ENCODE data around the gene ANKRD44. TPM values are rescaled to one million over a fixed set of nuclear protein-coding genes. Genes with fewer than 3 reads are reported as not detected.

Gene ANKRD44
- total RNA-seq, 1 experiment from 2014 or later: 7.8 TPM

DNA sequence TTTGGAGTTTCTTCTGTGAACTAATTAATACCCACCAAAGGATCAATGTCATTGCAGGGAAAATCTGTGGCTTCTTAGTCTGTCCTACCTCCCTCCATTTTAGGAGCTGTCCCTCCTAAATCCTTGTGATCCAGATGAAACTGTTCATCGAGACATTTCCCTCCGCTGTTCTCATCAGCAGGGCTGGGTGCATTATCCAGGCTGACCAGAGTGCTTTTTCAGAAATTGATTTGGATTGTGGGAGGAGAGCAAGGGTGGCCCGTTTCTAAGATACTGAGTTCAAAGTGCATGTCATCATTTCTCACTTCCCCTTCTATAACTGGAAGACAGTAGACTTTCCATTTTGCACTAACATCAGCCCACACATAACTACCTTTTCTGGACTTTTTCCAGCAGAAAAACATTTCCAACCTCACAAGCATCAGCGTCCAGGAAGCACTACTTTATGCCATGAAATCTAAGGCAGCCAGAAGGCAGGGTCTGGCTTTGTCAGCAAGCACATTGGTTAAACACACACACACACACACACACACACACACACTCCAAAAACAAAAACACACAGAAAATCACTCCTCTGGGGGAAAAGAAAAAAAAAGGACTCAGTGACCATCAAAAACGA, 94.1 kb downstream of the ANKRD44 start:
- intact Hi-C loops (cut with micrococcal nuclease; ENCODE audit: unreplicated experiment): no loop called here
- Histone ChIP-seq H3K27me3 (ENCODE audit: control insufficient read depth, insufficient read depth, low read length) (no peaks in the 10 kb centered on the region), H3K36me3 (ENCODE audit: control insufficient read depth, insufficient read depth, low read length) (no peaks in the 10 kb centered on the region)

DNA sequence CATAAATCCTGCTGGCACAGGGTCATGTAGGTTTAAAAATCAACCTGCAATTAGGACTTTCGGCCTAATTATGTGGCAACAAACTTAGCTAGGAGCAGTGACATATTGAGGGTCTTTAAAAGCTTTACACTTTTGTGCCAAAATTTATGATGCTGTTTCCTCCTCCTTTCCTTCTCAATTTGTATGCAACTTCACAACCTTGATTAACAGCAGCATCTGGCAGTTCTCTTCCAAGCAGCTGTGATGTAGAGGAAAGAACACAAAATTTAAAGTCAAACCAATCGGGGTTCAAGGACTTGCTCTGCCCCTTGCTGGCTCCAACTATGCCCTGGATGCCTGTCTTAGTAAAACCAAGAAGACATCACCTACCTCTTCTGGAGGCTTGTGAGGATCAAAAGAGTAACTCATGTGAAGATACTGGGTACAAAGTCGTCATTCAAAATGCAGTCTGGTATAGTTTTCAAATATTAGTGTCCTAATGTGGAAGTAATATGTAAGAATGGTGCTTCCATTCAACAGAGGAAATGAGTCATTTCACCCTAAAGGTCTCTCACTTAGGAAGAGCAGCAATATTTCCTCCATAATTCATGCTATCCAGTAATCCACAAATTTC, 94.7 kb downstream of the ANKRD44 start:
- CTCF ChIA-PET: no interaction called here

More for the DNA sequence above, 94.1 kb downstream of the ANKRD44 start:
- H3K27ac ChIP-seq (ENCODE audit: low read length): no peak overlapping the region
- POLR2A ChIA-PET: interaction anchor here (0.6 kb wide), 2 partner anchors 32 to 373 kb away, joined by 3 to 11 read pairs; no protein-coding TSS in a partner anchor
- no peaks in the 10 kb centered on the region for H3K4me1 ChIP-seq (ENCODE audit: control insufficient read depth, insufficient read depth, low read length)
- TF ChIP-seq SIN3A (IDR thresholded peaks at IDR 0.05; ENCODE audit: borderline replicate concordance, insufficient read depth, low read depth, low read length): no peak
- TF ChIP-seq TCF7L2 (IDR thresholded peaks at IDR 0.05; ENCODE audit: low read depth, low read length): no peak
- TF ChIP-seq POLR2AphosphoS5 (IDR thresholded peaks at IDR 0.05; ENCODE audit: low read depth, low read length): no peak
- TF ChIP-seq, protein P1, sequence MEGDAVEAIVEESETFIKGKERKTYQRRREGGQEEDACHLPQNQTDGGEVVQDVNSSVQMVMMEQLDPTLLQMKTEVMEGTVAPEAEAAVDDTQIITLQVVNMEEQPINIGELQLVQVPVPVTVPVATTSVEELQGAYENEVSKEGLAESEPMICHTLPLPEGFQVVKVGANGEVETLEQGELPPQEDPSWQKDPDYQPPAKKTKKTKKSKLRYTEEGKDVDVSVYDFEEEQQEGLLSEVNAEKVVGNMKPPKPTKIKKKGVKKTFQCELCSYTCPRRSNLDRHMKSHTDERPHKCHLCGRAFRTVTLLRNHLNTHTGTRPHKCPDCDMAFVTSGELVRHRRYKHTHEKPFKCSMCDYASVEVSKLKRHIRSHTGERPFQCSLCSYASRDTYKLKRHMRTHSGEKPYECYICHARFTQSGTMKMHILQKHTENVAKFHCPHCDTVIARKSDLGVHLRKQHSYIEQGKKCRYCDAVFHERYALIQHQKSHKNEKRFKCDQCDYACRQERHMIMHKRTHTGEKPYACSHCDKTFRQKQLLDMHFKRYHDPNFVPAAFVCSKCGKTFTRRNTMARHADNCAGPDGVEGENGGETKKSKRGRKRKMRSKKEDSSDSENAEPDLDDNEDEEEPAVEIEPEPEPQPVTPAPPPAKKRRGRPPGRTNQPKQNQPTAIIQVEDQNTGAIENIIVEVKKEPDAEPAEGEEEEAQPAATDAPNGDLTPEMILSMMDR (IDR thresholded peaks at IDR 0.05): no peak
- TF ChIP-seq, protein P2, sequence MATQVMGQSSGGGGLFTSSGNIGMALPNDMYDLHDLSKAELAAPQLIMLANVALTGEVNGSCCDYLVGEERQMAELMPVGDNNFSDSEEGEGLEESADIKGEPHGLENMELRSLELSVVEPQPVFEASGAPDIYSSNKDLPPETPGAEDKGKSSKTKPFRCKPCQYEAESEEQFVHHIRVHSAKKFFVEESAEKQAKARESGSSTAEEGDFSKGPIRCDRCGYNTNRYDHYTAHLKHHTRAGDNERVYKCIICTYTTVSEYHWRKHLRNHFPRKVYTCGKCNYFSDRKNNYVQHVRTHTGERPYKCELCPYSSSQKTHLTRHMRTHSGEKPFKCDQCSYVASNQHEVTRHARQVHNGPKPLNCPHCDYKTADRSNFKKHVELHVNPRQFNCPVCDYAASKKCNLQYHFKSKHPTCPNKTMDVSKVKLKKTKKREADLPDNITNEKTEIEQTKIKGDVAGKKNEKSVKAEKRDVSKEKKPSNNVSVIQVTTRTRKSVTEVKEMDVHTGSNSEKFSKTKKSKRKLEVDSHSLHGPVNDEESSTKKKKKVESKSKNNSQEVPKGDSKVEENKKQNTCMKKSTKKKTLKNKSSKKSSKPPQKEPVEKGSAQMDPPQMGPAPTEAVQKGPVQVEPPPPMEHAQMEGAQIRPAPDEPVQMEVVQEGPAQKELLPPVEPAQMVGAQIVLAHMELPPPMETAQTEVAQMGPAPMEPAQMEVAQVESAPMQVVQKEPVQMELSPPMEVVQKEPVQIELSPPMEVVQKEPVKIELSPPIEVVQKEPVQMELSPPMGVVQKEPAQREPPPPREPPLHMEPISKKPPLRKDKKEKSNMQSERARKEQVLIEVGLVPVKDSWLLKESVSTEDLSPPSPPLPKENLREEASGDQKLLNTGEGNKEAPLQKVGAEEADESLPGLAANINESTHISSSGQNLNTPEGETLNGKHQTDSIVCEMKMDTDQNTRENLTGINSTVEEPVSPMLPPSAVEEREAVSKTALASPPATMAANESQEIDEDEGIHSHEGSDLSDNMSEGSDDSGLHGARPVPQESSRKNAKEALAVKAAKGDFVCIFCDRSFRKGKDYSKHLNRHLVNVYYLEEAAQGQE (IDR thresholded peaks at IDR 0.05; ENCODE audit: insufficient read depth in 1 of 2, low read depth in 2 of 2, low read length in 1 of 2): no peak
- no peak overlapping the region for H3K4me3 ChIP-seq (ENCODE audit: low read depth in 2 of 2, low read length in 2 of 2)
- no peak for ATAC-seq
- no peak for DNase-seq (ENCODE audit: low read depth, low spot score)
- CTCF ChIA-PET: no interaction called here
- in situ Hi-C loops (cut with HindIII; ENCODE audit: low pct_unique_long_range_greater_than_20kb, low sequenced_read_pairs): no loop called here
- no TSS peak for BruUV-seq (replicated peaks)
- H3K9me3 ChIP-seq (ENCODE audit: control insufficient read depth, insufficient read depth, low read depth, low read length): no peaks in the 10 kb centered on the region

More for the DNA sequence above, 94.7 kb downstream of the ANKRD44 start:
- BruUV-seq (replicated peaks): no TSS peak
- intact Hi-C loops (cut with micrococcal nuclease; ENCODE audit: unreplicated experiment) (no loop called here), in situ Hi-C loops (cut with HindIII; ENCODE audit: low pct_unique_long_range_greater_than_20kb, low sequenced_read_pairs) (no loop called here)
- TF ChIP-seq TCF7L2 (IDR thresholded peaks at IDR 0.05; ENCODE audit: low read depth, low read length) (no peak), SIN3A (IDR thresholded peaks at IDR 0.05; ENCODE audit: borderline replicate concordance, insufficient read depth, low read depth, low read length) (no peak), POLR2AphosphoS5 (IDR thresholded peaks at IDR 0.05; ENCODE audit: low read depth, low read length) (no peak)
- TF ChIP-seq, protein P2 (IDR thresholded peaks at IDR 0.05; ENCODE audit: insufficient read depth in 1 of 2, low read depth in 2 of 2, low read length in 1 of 2): no peak
- TF ChIP-seq, protein P1 (IDR thresholded peaks at IDR 0.05): no peak
- Histone ChIP-seq H3K27ac (ENCODE audit: low read length) (no peak overlapping the region), H3K9me3 (ENCODE audit: control insufficient read depth, insufficient read depth, low read depth, low read length) (no peaks in the 10 kb centered on the region), H3K27me3 (ENCODE audit: control insufficient read depth, insufficient read depth, low read length) (no peaks in the 10 kb centered on the region), H3K4me1 (ENCODE audit: control insufficient read depth, insufficient read depth, low read length) (no peaks in the 10 kb centered on the region), H3K36me3 (ENCODE audit: control insufficient read depth, insufficient read depth, low read length) (no peaks in the 10 kb centered on the region), H3K4me3 (ENCODE audit: low read depth in 2 of 2, low read length in 2 of 2) (no peak overlapping the region)
- POLR2A ChIA-PET: no interaction called here
- ATAC-seq (no peak), DNase-seq (ENCODE audit: low read depth, low spot score) (no peak)
